Lung (tissue), 12 donors: ENCODE measurements around the gene BORCS8. TPM values are rescaled to one million over a fixed set of nuclear protein-coding genes. Genes with fewer than 3 reads are reported as not detected.

ENCODE experiments used
- ATAC-seq: fragments of 200-7000 bp; cut with Tn5 transposase; one replicate; pipeline ENCODE4 v1.9.1; 2020; ENCODE audit warnings: moderate number of reproducible peaks; ENCODE audit not compliant: insufficient read depth, low FRiP score
- DNase-seq, 3 donors: peaks; one replicate each; pipeline ENCODE4 v3.0.0-alpha.2; 2013 to 2017
- H3K27ac ChIP-seq, 2 donors: one replicate each; pipeline ENCODE4 v1.5.1; 2013; ENCODE audit warnings: mild to moderate bottlenecking in 2 of 2, moderate library complexity in 2 of 2, control low read depth in 1 of 2, inconsistent platforms in 1 of 2, low read depth in 1 of 2, low read length in 1 of 2
- H3K27me3 ChIP-seq, 3 donors: one replicate each; pipeline ENCODE4 v1.5.1; 2013; ENCODE audit warnings: low read length in 2 of 3; ENCODE audit not compliant: control insufficient read depth in 3 of 3, insufficient read depth in 3 of 3
- H3K36me3 ChIP-seq, 4 donors: one replicate each; pipeline ENCODE4 v1.5.1; 2013; ENCODE audit warnings: low read length in 4 of 4, mild to moderate bottlenecking in 1 of 4, moderate library complexity in 1 of 4; ENCODE audit not compliant: control insufficient read depth in 4 of 4, insufficient read depth in 4 of 4
- H3K4me1 ChIP-seq, 5 donors: one replicate each; pipeline ENCODE4 v1.5.1; 2013; ENCODE audit warnings: low read length in 5 of 5, mild to moderate bottlenecking in 2 of 5, moderate library complexity in 1 of 5; ENCODE audit not compliant: control insufficient read depth in 5 of 5, insufficient read depth in 5 of 5
- H3K4me3 ChIP-seq: one replicate; pipeline ENCODE4 v1.5.1; 2013; ENCODE audit warnings: mild to moderate bottlenecking, control low read depth, moderate library complexity
- H3K9ac ChIP-seq, 2 donors: one replicate each; pipeline ENCODE4 v1.5.1; 2013; ENCODE audit warnings: low read length in 2 of 2, control low read depth in 1 of 2; ENCODE audit not compliant: insufficient read depth in 1 of 2
- H3K9me3 ChIP-seq, 4 donors: one replicate each; pipeline ENCODE4 v1.5.1; 2013; ENCODE audit warnings: low read length in 3 of 4, mild to moderate bottlenecking in 1 of 4, moderate library complexity in 1 of 4; ENCODE audit not compliant: control insufficient read depth in 4 of 4, insufficient read depth in 3 of 4
- WGBS, 2 donors: extraction: QIAGEN DNeasy Blood & Tissue Kit; methylation state at CpG; one replicate each; pipeline ENCODE4 v1.1.7; 2013; 5-methylcytosine and 5-hydroxymethylcytosine counted together
- polyA plus RNA-seq, 2 donors: library from polyadenylated mRNA; stranded (reverse); fragments of 200-250 nt; gene quantifications; one replicate each; pipeline ENCODE4 v1.2.1, GENCODE V29; 2013
- total RNA-seq, 2 donors: library from RNA; depleted of rRNA in 1 of 2; stranded (reverse); fragments of >200 nt in 1 of 2; gene quantifications; one replicate each; pipeline ENCODE4 v1.2.1, GENCODE V29; 2014 to 2021
- TF ChIP-seq, protein P1 (sequence below): IDR thresholded peaks from 2 replicates; pipeline ENCODE4 v1.5.1; 2012; ENCODE audit warnings: mild to moderate bottlenecking; ENCODE audit errors: control extremely low read depth, extremely low read depth
- donor health status: control.
- donor health status: control.
- donor health status: Bipolar disorder and iron deficiency.
- donor health status: healthy.
- donor health status: DM: yes; HTN: yes; CAD: no.

Gene BORCS8
- total and polyA plus RNA-seq, 4 donors: 10.0 to 41.4 (median 34.2) TPM

DNA sequence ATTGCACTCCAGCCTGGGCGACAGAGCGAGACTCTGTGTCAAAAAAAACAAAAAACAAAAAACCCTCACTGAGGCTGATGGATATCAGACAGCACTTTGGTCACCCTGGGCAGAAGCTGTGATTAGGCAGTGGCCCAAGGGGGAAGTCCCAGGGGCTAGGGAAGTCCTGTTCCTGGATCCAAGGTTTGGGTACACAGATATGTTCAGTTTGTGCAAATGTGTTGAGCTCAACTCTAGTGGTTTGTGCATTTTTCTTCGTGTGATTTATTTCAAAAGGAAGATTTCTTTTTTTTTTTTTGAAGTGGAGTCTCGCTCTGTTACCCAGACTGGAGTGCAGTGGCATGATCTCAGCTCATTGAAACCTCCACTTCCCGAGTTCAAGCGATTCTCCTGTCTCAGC lies 34.1 kb downstream of the BORCS8 start:
- no peaks in the 10 kb centered on the region for H3K27me3 ChIP-seq
- no peaks in the 10 kb centered on the region for H3K9me3 ChIP-seq
- H3K36me3 ChIP-seq: peaks cover 0 to 6% (median 3%) of the 10 kb centered on the region in 4 donors
- H3K4me1 ChIP-seq: no peaks in the 10 kb centered on the region
- 77 to 83% methylated on average over 6 of the region's 6 CpGs for WGBS, 2 donors
- DNase-seq: no peak
- H3K27ac ChIP-seq: no peak overlapping the region
- ATAC-seq: no peak
- no peak overlapping the region for H3K4me3 ChIP-seq
- H3K9ac ChIP-seq: no peak overlapping the region
- TF ChIP-seq, protein P1, sequence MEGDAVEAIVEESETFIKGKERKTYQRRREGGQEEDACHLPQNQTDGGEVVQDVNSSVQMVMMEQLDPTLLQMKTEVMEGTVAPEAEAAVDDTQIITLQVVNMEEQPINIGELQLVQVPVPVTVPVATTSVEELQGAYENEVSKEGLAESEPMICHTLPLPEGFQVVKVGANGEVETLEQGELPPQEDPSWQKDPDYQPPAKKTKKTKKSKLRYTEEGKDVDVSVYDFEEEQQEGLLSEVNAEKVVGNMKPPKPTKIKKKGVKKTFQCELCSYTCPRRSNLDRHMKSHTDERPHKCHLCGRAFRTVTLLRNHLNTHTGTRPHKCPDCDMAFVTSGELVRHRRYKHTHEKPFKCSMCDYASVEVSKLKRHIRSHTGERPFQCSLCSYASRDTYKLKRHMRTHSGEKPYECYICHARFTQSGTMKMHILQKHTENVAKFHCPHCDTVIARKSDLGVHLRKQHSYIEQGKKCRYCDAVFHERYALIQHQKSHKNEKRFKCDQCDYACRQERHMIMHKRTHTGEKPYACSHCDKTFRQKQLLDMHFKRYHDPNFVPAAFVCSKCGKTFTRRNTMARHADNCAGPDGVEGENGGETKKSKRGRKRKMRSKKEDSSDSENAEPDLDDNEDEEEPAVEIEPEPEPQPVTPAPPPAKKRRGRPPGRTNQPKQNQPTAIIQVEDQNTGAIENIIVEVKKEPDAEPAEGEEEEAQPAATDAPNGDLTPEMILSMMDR: no peak

DNA sequence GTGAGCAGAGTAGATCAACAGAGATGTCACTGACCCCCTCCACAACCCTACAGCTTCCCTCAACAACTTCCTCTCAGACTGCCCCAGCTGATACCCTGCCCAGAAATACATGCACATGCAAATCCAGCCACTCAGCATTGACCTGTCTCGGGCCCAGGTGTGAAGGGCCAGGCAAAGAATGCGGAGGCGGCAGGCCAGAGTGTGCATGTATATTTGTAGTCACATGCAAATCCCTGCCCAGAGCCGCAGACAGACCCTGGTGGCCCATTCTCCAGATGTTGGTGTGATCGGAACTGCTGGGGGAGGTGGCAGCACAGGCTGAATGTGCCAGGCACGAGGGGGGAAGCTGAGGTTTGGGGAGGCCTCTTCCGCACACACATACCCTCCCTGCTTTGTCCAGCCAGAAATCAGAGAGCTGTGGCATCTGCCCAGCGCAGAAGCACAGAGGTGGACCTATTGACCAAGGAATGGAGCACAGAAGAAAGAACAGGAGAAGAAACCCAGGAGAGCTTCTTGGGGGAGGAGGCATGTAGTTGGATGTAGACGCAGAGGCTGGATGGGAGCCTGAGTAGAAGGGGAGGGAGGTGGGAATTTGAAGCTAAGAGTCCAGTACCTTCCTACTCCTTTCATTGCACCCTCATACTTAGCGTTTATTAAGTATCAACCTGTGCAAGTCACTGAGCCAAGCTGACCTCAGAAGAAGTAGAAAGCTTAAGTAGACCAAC lies 36.3 kb downstream of the BORCS8 start:
- Histone ChIP-seq H3K4me3 (no peak overlapping the region), H3K36me3 (peaks cover 0 to 6% (median 3%) of the 10 kb centered on the region in 4 donors), H3K4me1 (no peaks in the 10 kb centered on the region), H3K9me3 (no peaks in the 10 kb centered on the region), H3K9ac (no peak overlapping the region), H3K27me3 (no peaks in the 10 kb centered on the region), H3K27ac (no peak overlapping the region)
- TF ChIP-seq, protein P1: no peak
- ATAC-seq (no peak), DNase-seq (no peak)
- 91 to 96% methylated on average over 10 of the region's 10 CpGs for WGBS, 2 donors

DNA sequence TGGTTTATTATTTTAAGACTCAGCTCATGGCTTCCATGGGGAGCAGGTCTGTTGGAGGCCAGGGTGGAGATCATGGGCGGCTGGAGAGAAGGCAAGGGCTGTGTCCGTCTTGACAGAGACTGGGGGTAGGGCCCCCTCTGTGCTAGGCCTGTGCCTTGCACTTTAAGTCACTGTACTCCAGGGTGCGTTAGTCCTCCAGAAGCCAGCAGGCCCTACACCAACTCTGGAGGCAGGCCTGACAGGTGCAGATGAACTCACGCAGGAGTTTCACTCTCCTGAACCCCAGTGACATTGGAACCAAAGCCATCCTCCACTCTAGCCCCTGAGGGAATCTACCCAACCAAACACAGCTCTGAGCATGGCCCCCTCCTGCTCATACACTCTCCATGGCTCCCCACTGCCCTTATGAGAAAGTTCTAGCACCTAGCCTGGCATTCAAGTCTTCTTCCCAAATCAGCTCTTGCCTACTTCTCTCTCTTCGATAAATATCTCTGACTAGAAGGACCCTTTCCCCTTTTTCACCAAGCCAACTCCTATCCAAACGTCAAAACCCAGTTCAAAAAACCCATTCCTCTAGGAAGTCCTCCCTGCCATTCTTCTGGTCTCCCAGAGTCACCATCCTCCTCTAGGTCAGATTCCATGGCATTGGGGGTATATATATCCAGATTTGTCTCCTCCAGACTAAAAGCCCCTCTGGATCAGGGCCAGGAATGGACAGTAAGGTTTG lies 37.0 kb downstream of the BORCS8 start:
- no peak for ATAC-seq
- Histone ChIP-seq H3K4me1 (no peaks in the 10 kb centered on the region), H3K27me3 (no peaks in the 10 kb centered on the region), H3K9me3 (no peaks in the 10 kb centered on the region), H3K27ac (no peak overlapping the region), H3K36me3 (peaks cover 0 to 6% (median 3%) of the 10 kb centered on the region in 4 donors), H3K4me3 (no peak overlapping the region), H3K9ac (no peak overlapping the region)
- DNase-seq: no peak
- TF ChIP-seq, protein P1: no peak
- WGBS, 2 donors: 95 to 97% methylated on average over 6 of the region's 6 CpGs
